Activated CD4-positive, alpha-beta T cell treated with anti-CD3 and anti-CD28 coated beads, Interleukin-2, Interleukin-4, amounts not matched to agents 100 ng/mL and 50 ng/mL, durations not matched to agents 16 hours and 8 hours (primary cell): ENCODE data around the gene RAB6B.

Experiments used
- DNase-seq: peaks from one replicate; pipeline ENCODE4 v3.0.0-alpha.2; 2020; ENCODE audit warnings: low spot score

Gene RAB6B

GRCh38 chr3:133895208-133896001, at the start of gene RAB6B:
RAB6B (minus strand) TSS chr3:133895882; CDS start chr3:133895466, 416 bp downstream.
- DNase-seq, result no peak

GRCh38 chr3:133944641-133945380, 49.1 kb upstream of the RAB6B start:
- DNase-seq, result no peak

- DNase-seq, result no peak
These were observed 48.5 kb upstream of the RAB6B start for GRCh38 chr3:133944181-133944580.

- no peak for DNase-seq
These were observed 48.0 kb upstream of the RAB6B start for GRCh38 chr3:133943639-133944141.

- DNase-seq, result no peak
These were observed 47.4 kb upstream of the RAB6B start for GRCh38 chr3:133943031-133943535.

DNA sequence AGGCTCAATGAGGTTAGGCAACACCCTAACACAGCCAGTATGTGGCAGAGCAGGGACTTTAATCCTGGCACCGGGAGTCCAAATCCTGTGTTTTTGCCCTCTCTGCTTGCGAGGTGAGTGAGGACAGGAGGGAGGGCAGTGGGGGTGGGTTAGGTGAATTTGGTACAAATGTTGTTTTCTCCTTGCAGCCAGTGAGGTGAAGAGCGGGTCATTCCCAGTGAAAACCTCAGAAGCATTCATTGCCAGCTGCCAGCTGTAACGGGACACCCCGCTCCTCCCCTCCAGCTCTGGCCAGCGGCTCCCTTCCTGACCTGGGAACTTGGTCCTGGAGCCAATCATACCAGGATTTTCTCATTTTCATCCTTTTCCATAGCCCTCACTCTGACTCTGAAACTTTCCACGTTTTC, 45.7 kb upstream of the RAB6B start:
- DNase-seq, result no peak

GRCh38 chr3:133940536-133940935, 44.9 kb upstream of the RAB6B start:
- DNase-seq, result no peak

DNA sequence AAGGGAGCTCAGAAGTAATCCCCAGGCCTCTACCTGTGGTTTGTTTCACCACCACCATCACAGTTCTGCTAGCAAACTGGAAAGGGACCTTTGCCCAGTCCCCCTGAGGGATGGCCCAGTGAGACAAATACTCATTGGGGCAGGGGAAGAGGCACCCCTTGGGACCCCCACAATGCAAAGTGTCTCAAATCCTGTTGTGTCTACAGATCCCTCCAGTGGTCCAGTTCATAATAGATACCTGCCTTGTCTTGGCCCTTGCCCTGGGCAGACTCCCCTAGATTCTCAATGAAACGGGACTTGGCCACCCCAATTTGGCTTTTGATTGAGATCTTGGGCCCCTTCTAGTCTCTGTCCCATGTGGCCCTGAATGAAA, 43.8 kb upstream of the RAB6B start:
- no peak for DNase-seq

- DNase-seq, result no peak
These were observed 43.2 kb upstream of the RAB6B start for GRCh38 chr3:133938770-133939462.

DNA sequence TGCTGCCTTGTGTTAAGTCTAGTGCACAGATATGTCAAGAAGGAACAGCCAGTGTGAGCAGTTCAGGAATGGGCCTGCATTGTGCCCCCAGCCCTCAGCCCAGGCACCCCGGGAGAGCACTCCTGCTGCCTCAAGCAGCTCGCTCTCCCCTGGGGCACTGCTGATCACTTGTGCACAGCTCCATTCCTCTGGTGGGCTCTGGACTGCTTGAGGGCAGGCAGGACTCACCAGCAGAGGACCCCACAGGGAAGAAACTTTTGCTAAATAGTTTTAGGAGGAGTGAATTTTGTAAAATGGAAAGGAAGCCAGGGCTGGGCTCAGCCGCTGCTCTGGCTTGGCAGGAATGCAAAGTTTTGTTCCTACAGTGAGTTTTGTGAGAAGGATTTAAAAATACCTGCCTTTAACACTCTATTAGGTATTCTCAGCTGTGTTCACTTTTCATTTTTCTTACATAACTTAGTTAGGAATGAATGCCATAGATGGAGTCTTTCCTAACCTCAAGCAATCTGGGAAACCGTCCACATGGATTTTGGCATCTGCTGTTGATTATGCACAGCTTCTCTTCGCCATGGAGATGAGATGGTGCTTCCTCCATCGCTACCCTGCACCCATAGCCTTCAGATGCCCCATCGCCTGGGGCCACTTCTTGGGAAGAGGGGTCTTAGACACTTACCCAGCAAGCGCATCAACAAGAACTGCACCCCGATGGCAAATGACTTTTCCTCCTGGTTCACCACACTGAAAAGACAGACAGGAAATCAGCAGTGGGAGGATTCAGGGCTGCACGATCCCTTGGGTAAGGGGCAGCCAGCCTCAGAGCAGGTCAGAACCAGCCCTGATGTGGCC, 42.3 kb upstream of the RAB6B start:
- DNase-seq, result no peak

GRCh38 chr3:133937061-133937686, 41.5 kb upstream of the RAB6B start:
- no peak for DNase-seq

- DNase-seq, result no peak
These were observed 40.4 kb upstream of the RAB6B start for GRCh38 chr3:133935843-133936769.

- DNase-seq, result no peak
These were observed 39.5 kb upstream of the RAB6B start for GRCh38 chr3:133934996-133935842.

- DNase-seq, result no peak
These were observed 38.6 kb upstream of the RAB6B start for GRCh38 chr3:133934073-133934970.

DNA sequence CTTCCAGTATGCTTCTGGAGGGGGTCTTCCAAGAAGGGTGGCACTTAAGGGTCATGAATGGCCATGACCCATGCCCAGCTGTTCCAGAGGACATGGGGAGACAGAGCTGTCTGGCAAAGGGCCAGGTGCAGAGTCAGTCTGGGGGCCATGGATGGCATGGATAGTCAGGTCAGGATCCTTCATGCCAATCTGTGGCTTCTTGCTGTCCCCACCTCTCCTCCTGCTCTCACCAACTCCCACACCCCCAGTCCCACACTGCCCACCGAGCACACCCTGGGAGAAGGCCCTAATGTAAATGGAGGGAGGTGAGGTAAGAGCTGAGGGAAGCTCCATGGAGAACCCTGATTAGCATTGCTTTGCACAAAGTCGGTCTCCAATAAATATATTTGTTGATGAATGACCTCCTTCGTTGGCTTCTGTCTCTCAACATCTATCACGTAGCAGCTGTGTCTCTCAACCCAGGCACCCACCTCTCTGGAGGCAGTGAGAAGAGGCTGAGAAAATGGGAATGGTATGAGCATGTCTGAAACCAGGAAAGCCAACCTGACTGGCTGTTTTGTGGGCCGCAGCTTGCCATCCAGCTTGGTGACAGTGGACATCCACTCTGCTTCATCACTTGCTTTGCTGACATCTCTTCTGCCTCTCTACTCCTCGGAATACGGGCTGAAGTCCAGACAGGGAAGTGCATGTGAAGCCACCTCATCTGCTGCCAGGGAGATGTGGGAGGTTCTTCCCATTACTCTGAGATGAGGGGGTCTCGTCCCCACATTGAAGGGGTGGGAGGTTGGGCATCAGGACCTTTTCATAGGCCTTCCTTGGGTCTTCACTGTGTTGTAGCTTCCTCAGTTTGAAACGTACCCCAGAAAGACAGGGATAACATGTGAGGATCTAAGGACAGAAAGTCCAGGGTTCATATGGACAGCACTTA, 37.7 kb upstream of the RAB6B start:
- no peak for DNase-seq

DNA sequence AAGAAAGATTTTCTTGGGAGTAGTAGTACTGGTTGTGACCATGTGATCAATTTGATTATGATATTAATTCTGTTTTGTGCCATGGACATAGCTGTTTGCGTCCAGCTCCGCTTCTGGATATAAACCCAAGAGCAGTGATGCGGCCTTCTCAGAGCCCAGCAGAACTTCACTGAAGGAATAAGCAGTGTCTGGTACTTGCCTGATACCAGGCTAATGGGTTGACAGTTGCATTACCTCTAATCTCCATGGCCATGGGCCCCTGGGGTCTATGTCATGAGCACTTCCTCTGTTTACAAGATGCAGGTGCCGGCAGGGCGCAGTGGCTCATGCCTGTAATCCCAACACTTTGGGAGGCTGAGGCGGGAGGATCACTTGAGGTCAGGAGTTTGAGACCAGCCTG, 36.3 kb upstream of the RAB6B start:
- no peak for DNase-seq

- no peak for DNase-seq
These were observed 35.4 kb upstream of the RAB6B start for GRCh38 chr3:133931084-133931483.
